Left ventricle myocardium inferior (tissue), 1 donor: Measurements from ENCODE around the gene PCYT2. TPM values are rescaled to one million over a fixed set of nuclear protein-coding genes. Genes with fewer than 3 reads are reported as not detected.

Experiments used
- DNase-seq: peaks from one replicate; pipeline ENCODE4 v3.0.0-alpha.2; 2020
- H3K27ac ChIP-seq: fragments of 200-600 bp; replicated peaks from 2 replicates; pipeline ENCODE4 v1.8.0; 2021
- H3K27me3 ChIP-seq: fragments of 200-600 bp; 2 replicates; pipeline ENCODE4 v1.8.0; 2021; ENCODE audit warnings: low read depth
- H3K36me3 ChIP-seq: fragments of 200-600 bp; 2 replicates; pipeline ENCODE4 v1.8.0; 2021
- H3K4me1 ChIP-seq: fragments of 200-600 bp; 2 replicates; pipeline ENCODE4 v1.8.0; 2021
- H3K4me3 ChIP-seq: fragments of 200-600 bp; 2 replicates; pipeline ENCODE4 v1.8.0; 2021; ENCODE audit warnings: mild to moderate bottlenecking, moderate library complexity
- H3K9me3 ChIP-seq: fragments of 200-600 bp; replicated peaks from 2 replicates; pipeline ENCODE4 v1.8.0; 2021
- intact Hi-C: fragments of 100-400 bp; cut with micrococcal nuclease; formaldehyde crosslinking; loops from one replicate; pipeline ENCODE4 v1.11.0; 2022
- total RNA-seq: library from RNA; stranded (reverse); fragmentation: NEBNext Ultra II Directional; extraction: Animal tissue kit (Norgen Biotek cat#: 25700); gene quantifications from one replicate; pipeline ENCODE4 v1.2.1, GENCODE V29; 2021
- TF ChIP-seq, protein P1 (sequence below): fragments of 200-600 bp; IDR thresholded peaks from 2 replicates; pipeline ENCODE4 v1.8.0; 2021; ENCODE audit warnings: antibody characterized with exemption, mild to moderate bottlenecking, borderline replicate concordance
- donor health status: DM: no; HTN: yes; CAD: no; lungs with severe emphysema.

PCYT2 gene
- total RNA-seq, 1 donor from 2014 or later, result 48.1 TPM

DNA sequence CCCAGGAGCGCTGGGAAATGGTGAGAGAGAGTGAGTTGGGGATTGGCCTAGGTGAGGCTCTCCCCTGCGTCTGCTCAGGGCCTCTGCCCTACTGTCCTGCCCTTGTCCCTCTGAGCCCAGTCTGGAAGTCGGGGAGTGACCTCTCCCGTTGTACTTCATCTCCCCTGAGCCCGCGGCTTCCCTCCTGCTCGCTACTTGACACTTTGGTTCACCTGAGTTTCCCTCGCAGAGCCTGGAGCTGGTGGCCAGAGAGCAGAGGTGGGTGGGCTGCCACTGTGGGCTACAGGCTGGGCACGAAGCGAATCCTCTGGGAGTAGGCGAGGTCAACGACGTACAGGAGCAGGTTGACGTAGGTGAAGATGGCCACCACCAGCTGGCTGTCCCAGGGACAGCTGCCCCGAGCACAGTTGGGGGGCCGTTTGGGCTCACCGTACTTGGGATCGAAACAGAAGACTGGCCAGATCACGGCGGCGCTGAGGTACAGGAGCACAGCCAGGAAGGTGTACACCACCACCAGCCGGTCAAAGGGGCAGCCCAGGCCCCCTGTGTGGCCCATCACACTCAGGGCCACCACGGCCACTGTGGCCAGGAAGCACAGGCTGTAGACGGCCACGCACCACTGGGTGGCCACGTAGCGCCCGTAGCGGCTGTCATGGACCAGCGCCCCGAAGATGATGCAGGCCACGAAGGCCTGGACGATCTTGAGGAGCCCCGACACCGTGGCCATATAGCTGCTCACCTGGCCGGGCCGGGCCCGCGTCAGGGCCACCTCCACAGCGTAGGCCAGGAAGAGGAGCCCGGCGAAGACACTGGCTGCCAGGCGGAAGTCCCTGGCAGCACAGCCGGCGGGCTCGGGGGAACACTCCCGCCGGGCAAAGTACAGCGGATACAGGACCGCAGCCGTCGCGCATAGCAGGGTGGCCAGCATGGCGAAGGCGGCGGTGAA is 29.6 kb upstream of the PCYT2 start:
- no peaks in the 10 kb centered on the region for H3K9me3 ChIP-seq
- peak overlapping the region; percentile 64 for H3K4me3 ChIP-seq
- no peaks in the 10 kb centered on the region for H3K36me3 ChIP-seq
- H3K4me1 ChIP-seq, result peaks cover 47% of the 10 kb centered on the region
- TF ChIP-seq, protein P1, sequence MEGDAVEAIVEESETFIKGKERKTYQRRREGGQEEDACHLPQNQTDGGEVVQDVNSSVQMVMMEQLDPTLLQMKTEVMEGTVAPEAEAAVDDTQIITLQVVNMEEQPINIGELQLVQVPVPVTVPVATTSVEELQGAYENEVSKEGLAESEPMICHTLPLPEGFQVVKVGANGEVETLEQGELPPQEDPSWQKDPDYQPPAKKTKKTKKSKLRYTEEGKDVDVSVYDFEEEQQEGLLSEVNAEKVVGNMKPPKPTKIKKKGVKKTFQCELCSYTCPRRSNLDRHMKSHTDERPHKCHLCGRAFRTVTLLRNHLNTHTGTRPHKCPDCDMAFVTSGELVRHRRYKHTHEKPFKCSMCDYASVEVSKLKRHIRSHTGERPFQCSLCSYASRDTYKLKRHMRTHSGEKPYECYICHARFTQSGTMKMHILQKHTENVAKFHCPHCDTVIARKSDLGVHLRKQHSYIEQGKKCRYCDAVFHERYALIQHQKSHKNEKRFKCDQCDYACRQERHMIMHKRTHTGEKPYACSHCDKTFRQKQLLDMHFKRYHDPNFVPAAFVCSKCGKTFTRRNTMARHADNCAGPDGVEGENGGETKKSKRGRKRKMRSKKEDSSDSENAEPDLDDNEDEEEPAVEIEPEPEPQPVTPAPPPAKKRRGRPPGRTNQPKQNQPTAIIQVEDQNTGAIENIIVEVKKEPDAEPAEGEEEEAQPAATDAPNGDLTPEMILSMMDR, result no peak
- DNase-seq, result no peak
- peak overlapping the region; percentile 78 for H3K27ac ChIP-seq
- intact Hi-C loops, result no loop called here
- H3K27me3 ChIP-seq, result peaks cover 42% of the 10 kb centered on the region

GRCh38 chr17:81939881-81940385 is 28.7 kb upstream of the PCYT2 start:
- H3K27ac ChIP-seq, result peak overlapping the region; percentile 78
- peak overlapping the region; percentile 28 for H3K4me3 ChIP-seq
- peak; percentile 78 for DNase-seq
- intact Hi-C loops, result no loop called here
- TF ChIP-seq, protein P1, result no peak
- H3K36me3 ChIP-seq, result no peaks in the 10 kb centered on the region
- peaks cover 47% of the 10 kb centered on the region for H3K4me1 ChIP-seq
- H3K9me3 ChIP-seq, result no peaks in the 10 kb centered on the region
- H3K27me3 ChIP-seq, result peaks cover 41% of the 10 kb centered on the region

DNA sequence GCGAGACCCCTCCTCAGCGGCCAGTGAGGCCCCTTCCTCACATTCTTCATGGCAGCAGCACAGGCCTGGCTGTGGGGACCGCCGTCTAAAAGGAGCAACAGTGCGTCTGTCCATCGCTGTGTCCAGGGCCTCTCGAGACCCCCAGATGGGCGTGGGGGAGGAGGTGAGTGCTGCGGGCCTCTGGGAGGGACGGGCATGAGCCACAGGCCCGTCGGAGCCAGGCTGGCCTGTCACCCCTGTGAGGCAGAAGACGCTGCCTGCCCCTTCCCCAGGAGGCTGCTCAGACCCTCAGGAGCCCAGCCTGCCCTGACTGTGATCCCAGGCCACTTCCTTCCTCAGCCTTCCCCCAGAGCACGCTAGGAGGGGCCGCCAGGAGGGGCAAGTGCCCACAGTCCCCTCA is 28.0 kb upstream of the PCYT2 start:
- H3K27me3 ChIP-seq, result peaks cover 34% of the 10 kb centered on the region

GRCh38 chr17:81935709-81936084 is 24.5 kb upstream of the PCYT2 start:
- no peak for DNase-seq
- Histone ChIP-seq H3K4me1 (peaks cover 37% of the 10 kb centered on the region), H3K27ac (no peak overlapping the region), H3K36me3 (no peaks in the 10 kb centered on the region), H3K9me3 (no peaks in the 10 kb centered on the region), H3K4me3 (no peak overlapping the region), H3K27me3 (peaks cover 25% of the 10 kb centered on the region)
- intact Hi-C loops, result no loop called here
- TF ChIP-seq, protein P1, result no peak

More for the DNA sequence above, 28.0 kb upstream of the PCYT2 start:
- Histone ChIP-seq H3K9me3 (no peaks in the 10 kb centered on the region), H3K4me3 (no peak overlapping the region), H3K4me1 (peaks cover 47% of the 10 kb centered on the region), H3K27ac (no peak overlapping the region), H3K36me3 (no peaks in the 10 kb centered on the region)
- no peak for DNase-seq
- intact Hi-C loops, result no loop called here
- TF ChIP-seq, protein P1, result no peak

- H3K27ac ChIP-seq, result no peak overlapping the region
- TF ChIP-seq, protein P1, result no peak
- H3K9me3 ChIP-seq, result no peaks in the 10 kb centered on the region
- intact Hi-C loops, result no loop called here
- peaks cover 25% of the 10 kb centered on the region for H3K27me3 ChIP-seq
- no peak overlapping the region for H3K4me3 ChIP-seq
- peaks cover 31% of the 10 kb centered on the region for H3K4me1 ChIP-seq
- H3K36me3 ChIP-seq, result no peaks in the 10 kb centered on the region
- DNase-seq, result no peak
Observed at GRCh38 chr17:81934850-81935708, 23.9 kb upstream of the PCYT2 start.
